SK-N-SH treated with all-trans-retinoic acid at 6 μM for 48 hours (cell line): Measurements from ENCODE around the gene CFAP157.

Experiments
- GLIS3 ChIP-seq: fragments of 250-450 bp; sonication (Bioruptor Pico); IDR thresholded peaks from 2 replicates; pipeline ENCODE4 v1.5.0; 2020; ENCODE audit warnings: mild to moderate bottlenecking, moderate library complexity
- TCF4 ChIP-seq: fragments of 250-450 bp; sonication (Bioruptor Pico); IDR thresholded peaks from 2 replicates; pipeline ENCODE4 v1.8.0; 2021; ENCODE audit warnings: mild to moderate bottlenecking, moderate library complexity, borderline replicate concordance
- TOX ChIP-seq: fragments of 250-450 bp; sonication (Bioruptor Pico); IDR thresholded peaks from 2 replicates; pipeline ENCODE4 v1.8.0; 2021; ENCODE audit warnings: mild to moderate bottlenecking, moderate library complexity, borderline replicate concordance
- ZFP3 ChIP-seq: fragments of 250-450 bp; sonication (Bioruptor Pico); IDR thresholded peaks from 2 replicates; pipeline ENCODE4 v1.5.0; 2020; ENCODE audit warnings: mild to moderate bottlenecking, moderate library complexity
- ZFP30 ChIP-seq: fragments of 450-650 bp; formaldehyde crosslinking; IDR thresholded peaks from 2 replicates; pipeline ENCODE4 v1.5.0; 2022; ENCODE audit warnings: mild to moderate bottlenecking, moderate library complexity
- ZNF565 ChIP-seq: fragments of 450-650 bp; formaldehyde crosslinking; conservative IDR thresholded peaks from 2 replicates; pipeline ENCODE4 v1.5.0; 2020; ENCODE audit warnings: low read depth, mild to moderate bottlenecking, moderate library complexity
- ZNF8 ChIP-seq: fragments of 450-650 bp; formaldehyde crosslinking; IDR thresholded peaks from 2 replicates; pipeline ENCODE4 v1.5.0; 2020; ENCODE audit warnings: mild to moderate bottlenecking, moderate library complexity
- TF ChIP-seq, protein P1 (sequence below): fragments of 250-450 bp; sonication (Bioruptor Pico); IDR thresholded peaks from 2 replicates; pipeline ENCODE4 v1.5.1; 2021; ENCODE audit warnings: mild to moderate bottlenecking, moderate library complexity
- TF ChIP-seq, protein P2 (sequence below): fragments of 250-450 bp; sonication (Bioruptor Pico); IDR thresholded peaks from 2 replicates; pipeline ENCODE4 v1.5.1; 2020; ENCODE audit warnings: low read depth, mild to moderate bottlenecking, moderate library complexity
- TF ChIP-seq, protein P3 (sequence below): fragments of 250-450 bp; sonication (Bioruptor Pico); IDR thresholded peaks from 2 replicates; pipeline ENCODE4 v1.5.0; 2020; ENCODE audit warnings: mild to moderate bottlenecking, moderate library complexity
- TF ChIP-seq, protein P4 (sequence below): fragments of 250-450 bp; sonication (Bioruptor Pico); IDR thresholded peaks from 2 replicates; pipeline ENCODE4 v1.8.0; 2020; ENCODE audit warnings: mild to moderate bottlenecking, moderate library complexity, borderline replicate concordance

DNA sequence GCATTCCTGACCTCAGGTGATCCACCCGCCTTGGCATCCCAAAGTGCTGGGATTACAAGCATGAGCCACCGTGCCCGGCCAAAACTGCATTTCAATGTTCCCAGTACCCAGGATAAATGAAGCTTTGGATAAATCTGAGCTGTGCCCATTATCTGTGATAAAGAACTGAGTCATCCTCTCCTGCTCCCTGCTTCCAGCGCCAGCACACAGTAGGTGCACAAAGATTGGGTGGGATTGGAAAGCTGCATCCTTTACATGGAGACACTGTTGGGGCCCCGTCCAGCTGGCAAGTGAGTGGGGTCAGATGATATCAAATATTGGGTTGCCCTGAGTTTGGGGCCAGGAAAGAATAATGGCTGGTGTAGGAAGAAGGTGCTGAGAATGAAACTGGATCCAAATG is 54.3 kb downstream of the CFAP157 start:
- TF ChIP-seq TCF4 (CRISPR knock-in tag) = no peak
- TF ChIP-seq, protein P1, sequence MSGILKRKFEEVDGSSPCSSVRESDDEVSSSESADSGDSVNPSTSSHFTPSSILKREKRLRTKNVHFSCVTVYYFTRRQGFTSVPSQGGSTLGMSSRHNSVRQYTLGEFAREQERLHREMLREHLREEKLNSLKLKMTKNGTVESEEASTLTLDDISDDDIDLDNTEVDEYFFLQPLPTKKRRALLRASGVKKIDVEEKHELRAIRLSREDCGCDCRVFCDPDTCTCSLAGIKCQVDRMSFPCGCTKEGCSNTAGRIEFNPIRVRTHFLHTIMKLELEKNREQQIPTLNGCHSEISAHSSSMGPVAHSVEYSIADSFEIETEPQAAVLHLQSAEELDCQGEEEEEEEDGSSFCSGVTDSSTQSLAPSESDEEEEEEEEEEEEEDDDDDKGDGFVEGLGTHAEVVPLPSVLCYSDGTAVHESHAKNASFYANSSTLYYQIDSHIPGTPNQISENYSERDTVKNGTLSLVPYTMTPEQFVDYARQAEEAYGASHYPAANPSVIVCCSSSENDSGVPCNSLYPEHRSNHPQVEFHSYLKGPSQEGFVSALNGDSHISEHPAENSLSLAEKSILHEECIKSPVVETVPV (CRISPR knock-in tag) = no peak
- no peak for TF ChIP-seq ZNF565 (CRISPR knock-in tag)
- TF ChIP-seq ZFP3 = no peak
- no peak for TF ChIP-seq GLIS3 (CRISPR knock-in tag)
- no peak for TF ChIP-seq ZFP30 (CRISPR knock-in tag)
- TF ChIP-seq, protein P2, sequence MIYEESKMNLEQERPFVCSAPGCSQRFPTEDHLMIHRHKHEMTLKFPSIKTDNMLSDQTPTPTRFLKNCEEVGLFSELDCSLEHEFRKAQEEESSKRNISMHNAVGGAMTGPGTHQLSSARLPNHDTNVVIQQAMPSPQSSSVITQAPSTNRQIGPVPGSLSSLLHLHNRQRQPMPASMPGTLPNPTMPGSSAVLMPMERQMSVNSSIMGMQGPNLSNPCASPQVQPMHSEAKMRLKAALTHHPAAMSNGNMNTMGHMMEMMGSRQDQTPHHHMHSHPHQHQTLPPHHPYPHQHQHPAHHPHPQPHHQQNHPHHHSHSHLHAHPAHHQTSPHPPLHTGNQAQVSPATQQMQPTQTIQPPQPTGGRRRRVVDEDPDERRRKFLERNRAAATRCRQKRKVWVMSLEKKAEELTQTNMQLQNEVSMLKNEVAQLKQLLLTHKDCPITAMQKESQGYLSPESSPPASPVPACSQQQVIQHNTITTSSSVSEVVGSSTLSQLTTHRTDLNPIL = no peak
- TF ChIP-seq, protein P3, sequence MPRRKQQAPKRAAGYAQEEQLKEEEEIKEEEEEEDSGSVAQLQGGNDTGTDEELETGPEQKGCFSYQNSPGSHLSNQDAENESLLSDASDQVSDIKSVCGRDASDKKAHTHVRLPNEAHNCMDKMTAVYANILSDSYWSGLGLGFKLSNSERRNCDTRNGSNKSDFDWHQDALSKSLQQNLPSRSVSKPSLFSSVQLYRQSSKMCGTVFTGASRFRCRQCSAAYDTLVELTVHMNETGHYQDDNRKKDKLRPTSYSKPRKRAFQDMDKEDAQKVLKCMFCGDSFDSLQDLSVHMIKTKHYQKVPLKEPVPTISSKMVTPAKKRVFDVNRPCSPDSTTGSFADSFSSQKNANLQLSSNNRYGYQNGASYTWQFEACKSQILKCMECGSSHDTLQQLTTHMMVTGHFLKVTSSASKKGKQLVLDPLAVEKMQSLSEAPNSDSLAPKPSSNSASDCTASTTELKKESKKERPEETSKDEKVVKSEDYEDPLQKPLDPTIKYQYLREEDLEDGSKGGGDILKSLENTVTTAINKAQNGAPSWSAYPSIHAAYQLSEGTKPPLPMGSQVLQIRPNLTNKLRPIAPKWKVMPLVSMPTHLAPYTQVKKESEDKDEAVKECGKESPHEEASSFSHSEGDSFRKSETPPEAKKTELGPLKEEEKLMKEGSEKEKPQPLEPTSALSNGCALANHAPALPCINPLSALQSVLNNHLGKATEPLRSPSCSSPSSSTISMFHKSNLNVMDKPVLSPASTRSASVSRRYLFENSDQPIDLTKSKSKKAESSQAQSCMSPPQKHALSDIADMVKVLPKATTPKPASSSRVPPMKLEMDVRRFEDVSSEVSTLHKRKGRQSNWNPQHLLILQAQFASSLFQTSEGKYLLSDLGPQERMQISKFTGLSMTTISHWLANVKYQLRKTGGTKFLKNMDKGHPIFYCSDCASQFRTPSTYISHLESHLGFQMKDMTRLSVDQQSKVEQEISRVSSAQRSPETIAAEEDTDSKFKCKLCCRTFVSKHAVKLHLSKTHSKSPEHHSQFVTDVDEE (CRISPR knock-in tag) = no peak
- TF ChIP-seq ZNF8 (CRISPR knock-in tag) = no peak
- TF ChIP-seq, protein P4, sequence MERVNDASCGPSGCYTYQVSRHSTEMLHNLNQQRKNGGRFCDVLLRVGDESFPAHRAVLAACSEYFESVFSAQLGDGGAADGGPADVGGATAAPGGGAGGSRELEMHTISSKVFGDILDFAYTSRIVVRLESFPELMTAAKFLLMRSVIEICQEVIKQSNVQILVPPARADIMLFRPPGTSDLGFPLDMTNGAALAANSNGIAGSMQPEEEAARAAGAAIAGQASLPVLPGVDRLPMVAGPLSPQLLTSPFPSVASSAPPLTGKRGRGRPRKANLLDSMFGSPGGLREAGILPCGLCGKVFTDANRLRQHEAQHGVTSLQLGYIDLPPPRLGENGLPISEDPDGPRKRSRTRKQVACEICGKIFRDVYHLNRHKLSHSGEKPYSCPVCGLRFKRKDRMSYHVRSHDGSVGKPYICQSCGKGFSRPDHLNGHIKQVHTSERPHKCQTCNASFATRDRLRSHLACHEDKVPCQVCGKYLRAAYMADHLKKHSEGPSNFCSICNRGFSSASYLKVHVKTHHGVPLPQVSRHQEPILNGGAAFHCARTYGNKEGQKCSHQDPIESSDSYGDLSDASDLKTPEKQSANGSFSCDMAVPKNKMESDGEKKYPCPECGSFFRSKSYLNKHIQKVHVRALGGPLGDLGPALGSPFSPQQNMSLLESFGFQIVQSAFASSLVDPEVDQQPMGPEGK = no peak
- TF ChIP-seq TOX (CRISPR knock-in tag) = no peak
